GM21381 (cell line): ENCODE results near the gene GIT2.
"Not testable (repeated sequence)": the region's sequence is repeated elsewhere in the genome, so short reads cannot be mapped to it uniquely, and the experiment has no call there.

Experiments
- ATAC-seq: cut with Tn5 transposase; IDR thresholded peaks from one replicate; pipeline ENCODE4 v1.9.1; 2021; ENCODE audit warnings: mild to moderate bottlenecking, moderate library complexity; ENCODE audit not compliant: unreplicated experiment

Gene GIT2

GRCh38 chr12:109949089-109949488 lies 47.1 kb downstream of the GIT2 start:
- ATAC-seq = no peak

- no peak for ATAC-seq
Observed at GRCh38 chr12:109948368-109948767, 47.8 kb downstream of the GIT2 start.

GRCh38 chr12:109947521-109947920 lies 48.6 kb downstream of the GIT2 start:
- ATAC-seq = no peak

GRCh38 chr12:109946913-109947312 lies 49.3 kb downstream of the GIT2 start:
- ATAC-seq = no peak

- no peak for ATAC-seq
Observed at GRCh38 chr12:109946505-109946904, 49.7 kb downstream of the GIT2 start.

- ATAC-seq = no peak
Observed at GRCh38 chr12:109944561-109945359, 51.4 kb downstream of the GIT2 start.

GRCh38 chr12:109943811-109944210 lies 52.4 kb downstream of the GIT2 start:
- no peak for ATAC-seq

- no peak for ATAC-seq
Observed at GRCh38 chr12:109940339-109940923, 55.7 kb downstream of the GIT2 start.

- no peak for ATAC-seq
Observed at GRCh38 chr12:109939504-109939903, 56.7 kb downstream of the GIT2 start.

GRCh38 chr12:109938947-109939346 lies 57.2 kb downstream of the GIT2 start:
- ATAC-seq = no peak

GRCh38 chr12:109937371-109937770 lies 58.8 kb downstream of the GIT2 start:
- no peak for ATAC-seq

- no peak for ATAC-seq
Observed at GRCh38 chr12:109934026-109934425, 62.1 kb downstream of the GIT2 start.

- ATAC-seq = no peak
Observed at GRCh38 chr12:109932878-109933503, 63.2 kb downstream of the GIT2 start.

GRCh38 chr12:109931143-109931542 lies 65.0 kb downstream of the GIT2 start:
- ATAC-seq = no peak

- ATAC-seq = no peak
Observed at GRCh38 chr12:109930028-109930800, 66.0 kb downstream of the GIT2 start.

GRCh38 chr12:109929326-109929725 lies 66.8 kb downstream of the GIT2 start:
- not testable (repeated sequence) for ATAC-seq

GRCh38 chr12:109928058-109928656 lies 68.0 kb downstream of the GIT2 start:
- no peak for ATAC-seq

GRCh38 chr12:109927622-109928021 lies 68.5 kb downstream of the GIT2 start:
- ATAC-seq = no peak

GRCh38 chr12:109926488-109927210 lies 69.5 kb downstream of the GIT2 start:
- no peak for ATAC-seq

- no peak for ATAC-seq
Observed at GRCh38 chr12:109926016-109926415, 70.2 kb downstream of the GIT2 start.
